ENCODE data around the gene COL18A1. TPM values are rescaled to one million over a fixed set of nuclear protein-coding genes. Genes with fewer than 3 reads are reported as not detected.

COL18A1 gene
- total and polyA plus RNA-seq, 2 of the 8 experiments (the other 6 are each of a cell fraction or from before 2014, with no cell fraction given), result 145 to 201 TPM

- H4K91ac ChIP-seq (replicated peaks; ENCODE audit: insufficient read length, low read length), result peak overlapping the region; percentile 40
- ChIA-PET POLR2A (ENCODE audit: partially characterized antibody) (no interaction called here), CTCF (ENCODE audit: partially characterized antibody) (interaction anchor here (2.2 to 2.5 kb wide), 2 partner anchors 16 to 56 kb away, joined by 8 read pairs; no protein-coding TSS in a partner anchor)
- WGBS, 2 experiments (ENCODE audit: extremely low coverage in 1 of 2, insufficient coverage in 1 of 2, insufficient read length in 1 of 2, insufficient replicate concordance in 2 of 2, low coverage in 1 of 2, low lambda C conversion rate in 2 of 2, missing lambda C conversion rate in 1 of 2), result 96% methylated on average over 21 of the region's 24 CpGs; no CpG with 5 or more reads in 1 of the 2 experiments
- H3K4me1 ChIP-seq (replicated peaks in 1 of 4; ENCODE audit: control insufficient read depth in 3 of 4, insufficient read depth in 4 of 4, low read length in 3 of 4), result peaks cover 0 to 15% (median 9%) of the 10 kb centered on the region in 4 experiments; a peak in 4 of 7 replicates
- no peak overlapping the region for H3K9ac ChIP-seq (replicated peaks in 1 of 4; ENCODE audit: extremely low read depth in 1 of 4, low read depth in 3 of 4, low read length in 3 of 4)
- H3K79me1 ChIP-seq (ENCODE audit: low read depth, low read length), result peaks cover 5% of the 10 kb centered on the region
- H3K4me3 ChIP-seq (ENCODE audit: extremely low read depth in 1 of 4, insufficient read depth in 2 of 4, low read depth in 3 of 4, low read length in 4 of 4), result no peak overlapping the region
- peaks cover 0 to 5% (median 2%) of the 10 kb centered on the region in 4 experiments; a peak in 3 of 8 replicates for H3K36me3 ChIP-seq (ENCODE audit: control insufficient read depth in 2 of 4, insufficient read depth in 4 of 4, low read length in 3 of 4)
- no peak overlapping the region for H2BK15ac ChIP-seq (ENCODE audit: low read length)
- H3K14ac ChIP-seq (ENCODE audit: insufficient read length), result no peak overlapping the region
- no peak overlapping the region for H3K23ac ChIP-seq (ENCODE audit: insufficient read length)
- FAIRE-seq, result no peak
- no peak overlapping the region for H3K56ac ChIP-seq (replicated peaks; ENCODE audit: insufficient read length, low read depth, low read length)
- no peak overlapping the region for H3K18ac ChIP-seq (ENCODE audit: extremely low read depth, low read length)
- no peak overlapping the region for H2AFZ ChIP-seq (ENCODE audit: low read length)
- no peak overlapping the region for H2BK12ac ChIP-seq (ENCODE audit: low read depth, low read length)
- no peak overlapping the region for H2AK5ac ChIP-seq (ENCODE audit: low read depth, low read length)
- H3K27ac ChIP-seq (ENCODE audit: low read depth, low read length), result no peak overlapping the region
- no peaks in the 10 kb centered on the region for H3K9me3 ChIP-seq (ENCODE audit: insufficient read depth in 2 of 2, low read depth in 1 of 2, low read length in 1 of 2)
- no peak overlapping the region; a peak in 1 of 4 replicates for H3K4me2 ChIP-seq (ENCODE audit: insufficient read depth in 1 of 2, low read depth in 2 of 2, low read length in 2 of 2)
- peak in 1 of 2 experiments; percentile 43 for DNase-seq (ENCODE audit: low read depth in 1 of 2, low spot score in 2 of 2)
- H4K5ac ChIP-seq (ENCODE audit: insufficient read length, low read depth, low read length), result no peak overlapping the region
- H3K27me3 ChIP-seq (replicated peaks in 1 of 4; ENCODE audit: control insufficient read depth in 3 of 4, extremely low read depth in 1 of 4, insufficient read depth in 3 of 4, low read length in 3 of 4), result no peaks in the 10 kb centered on the region; a peak in 1 of 7 replicates
- no peak overlapping the region for H4K8ac ChIP-seq (ENCODE audit: extremely low read depth, insufficient read depth, low read length)
- H2BK120ac ChIP-seq (replicated peaks; ENCODE audit: low read depth, low read length), result no peak overlapping the region
- H3K79me2 ChIP-seq (ENCODE audit: control insufficient read depth in 1 of 2, insufficient read depth in 2 of 2, low read length in 2 of 2), result peaks cover 0 to 33% of the 10 kb centered on the region in 2 experiments; a peak in 2 of 4 replicates
- peaks cover 6% of the 10 kb centered on the region; the same call in 1 of the 2 replicates for H3K23me2 ChIP-seq (ENCODE audit: low read depth, low read length)
- no peak overlapping the region for H3K4ac ChIP-seq (replicated peaks; ENCODE audit: insufficient read length, low read depth, low read length)
- H4K20me1 ChIP-seq (replicated peaks in 1 of 2; ENCODE audit: control insufficient read depth in 1 of 2, insufficient read depth in 2 of 2, low read length in 2 of 2), result peaks cover 7 to 13% of the 10 kb centered on the region in 2 experiments
- no peak overlapping the region for H2BK20ac ChIP-seq (ENCODE audit: low read length)
- H2BK5ac ChIP-seq (ENCODE audit: low read depth, low read length), result no peak overlapping the region
- no peak for TF ChIP-seq ASH2L (IDR thresholded peaks at IDR 0.05; ENCODE audit: low read length)
- no peak for TF ChIP-seq TAF1 (IDR thresholded peaks at IDR 0.05; ENCODE audit: low read depth, low read length)
- no peak for TF ChIP-seq SUZ12 (IDR thresholded peaks at IDR 0.05; ENCODE audit: low read length)
Observed at GRCh38 chr21:45539796-45540600, 135.0 kb downstream of the COL18A1 start.

Data from H1 (cell line).